ENCODE results near the gene WFDC11.

DNA sequence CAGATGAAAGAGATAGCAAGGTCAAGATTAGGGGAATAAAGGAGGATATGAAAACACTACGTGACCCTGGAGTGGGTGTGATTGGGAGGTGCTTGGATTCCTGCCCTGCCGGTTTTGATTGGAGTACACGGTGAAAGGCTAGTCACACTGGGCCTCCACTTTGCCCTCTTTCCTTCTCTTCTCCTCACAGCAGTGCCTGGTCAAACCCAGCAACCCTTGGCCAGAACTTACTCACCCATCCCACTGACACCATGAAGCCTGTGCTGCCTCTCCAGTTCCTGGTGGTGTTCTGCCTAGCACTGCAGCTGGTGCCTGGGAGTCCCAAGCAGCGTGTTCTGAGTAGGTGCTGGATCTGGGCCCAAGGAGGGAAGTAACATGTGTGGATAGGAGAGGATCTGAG lies 31.8 kb upstream of the WFDC11 start, which contains the start of gene WFDC13:
- TF ChIP-seq, protein P1, sequence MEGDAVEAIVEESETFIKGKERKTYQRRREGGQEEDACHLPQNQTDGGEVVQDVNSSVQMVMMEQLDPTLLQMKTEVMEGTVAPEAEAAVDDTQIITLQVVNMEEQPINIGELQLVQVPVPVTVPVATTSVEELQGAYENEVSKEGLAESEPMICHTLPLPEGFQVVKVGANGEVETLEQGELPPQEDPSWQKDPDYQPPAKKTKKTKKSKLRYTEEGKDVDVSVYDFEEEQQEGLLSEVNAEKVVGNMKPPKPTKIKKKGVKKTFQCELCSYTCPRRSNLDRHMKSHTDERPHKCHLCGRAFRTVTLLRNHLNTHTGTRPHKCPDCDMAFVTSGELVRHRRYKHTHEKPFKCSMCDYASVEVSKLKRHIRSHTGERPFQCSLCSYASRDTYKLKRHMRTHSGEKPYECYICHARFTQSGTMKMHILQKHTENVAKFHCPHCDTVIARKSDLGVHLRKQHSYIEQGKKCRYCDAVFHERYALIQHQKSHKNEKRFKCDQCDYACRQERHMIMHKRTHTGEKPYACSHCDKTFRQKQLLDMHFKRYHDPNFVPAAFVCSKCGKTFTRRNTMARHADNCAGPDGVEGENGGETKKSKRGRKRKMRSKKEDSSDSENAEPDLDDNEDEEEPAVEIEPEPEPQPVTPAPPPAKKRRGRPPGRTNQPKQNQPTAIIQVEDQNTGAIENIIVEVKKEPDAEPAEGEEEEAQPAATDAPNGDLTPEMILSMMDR (IDR thresholded peaks at IDR 0.05), result no peak
- TF ChIP-seq POLR2A (IDR thresholded peaks at IDR 0.05), result no peak

Data from body of pancreas (tissue), 4 donors.